Trophoblast cell (in vitro differentiated cells and primary cell): ENCODE results near the gene OAF.
"Not testable (repeated sequence)": the region's sequence is repeated elsewhere in the genome, so short reads cannot be mapped to it uniquely, and the experiment has no call there.

Experiments used
- DNase-seq, 2 donors: peaks; one replicate each; pipeline ENCODE4 v3.0.0-alpha.2; 2016
- H2AFZ ChIP-seq: 2 replicates; pipeline ENCODE4 v1.6.1; 2013; ENCODE audit warnings: low read length, moderate library complexity, mild to moderate bottlenecking; ENCODE audit not compliant: insufficient read depth, poor library complexity
- H2AK5ac ChIP-seq: 2 replicates; pipeline ENCODE4 v1.6.1; 2013; ENCODE audit warnings: mild to moderate bottlenecking, low read length
- H2BK120ac ChIP-seq: 2 replicates; pipeline ENCODE4 v1.6.1; 2013; ENCODE audit warnings: low read length, mild to moderate bottlenecking, moderate library complexity; ENCODE audit not compliant: insufficient read depth, poor library complexity
- H2BK12ac ChIP-seq: 2 replicates; pipeline ENCODE4 v1.6.1; 2013; ENCODE audit warnings: mild to moderate bottlenecking, low read length, moderate library complexity
- H2BK5ac ChIP-seq: 2 replicates; pipeline ENCODE4 v1.6.1; 2013; ENCODE audit warnings: low read length, low read depth, moderate library complexity, mild to moderate bottlenecking; ENCODE audit not compliant: poor library complexity
- H3K14ac ChIP-seq: 2 replicates; pipeline ENCODE4 v1.6.1; 2013; ENCODE audit warnings: mild to moderate bottlenecking, low read length
- H3K18ac ChIP-seq: 2 replicates; pipeline ENCODE4 v1.6.1; 2013; ENCODE audit warnings: mild to moderate bottlenecking, low read length
- H3K23ac ChIP-seq: 2 replicates; pipeline ENCODE4 v1.6.1; 2013; ENCODE audit warnings: low read length
- H3K27ac ChIP-seq: 2 replicates; pipeline ENCODE4 v1.5.1; 2013; ENCODE audit warnings: low read depth, mild to moderate bottlenecking, inconsistent platforms, low read length, moderate library complexity
- H3K27me3 ChIP-seq: 2 replicates; pipeline ENCODE4 v1.6.1; 2013; ENCODE audit warnings: inconsistent platforms, mild to moderate bottlenecking, low read length, moderate library complexity; ENCODE audit not compliant: insufficient read depth
- H3K36me3 ChIP-seq, 2 experiments: 1 replicate in 1 of 2; 2 replicates in 1 of 2; pipeline ENCODE4 v1.6.1; 2013; ENCODE audit warnings: low read length in 2 of 2, mild to moderate bottlenecking in 2 of 2, moderate library complexity in 1 of 2; ENCODE audit not compliant: insufficient read depth in 2 of 2, control insufficient read depth in 1 of 2
- H3K4ac ChIP-seq: 2 replicates; pipeline ENCODE4 v1.6.1; 2013; ENCODE audit warnings: low read depth, mild to moderate bottlenecking, low read length, moderate library complexity
- H3K4me1 ChIP-seq, 2 experiments: 1 replicate in 1 of 2; 2 replicates in 1 of 2; pipeline ENCODE4 v1.6.1; 2013; ENCODE audit warnings: low read length in 2 of 2, mild to moderate bottlenecking in 2 of 2, moderate library complexity in 1 of 2; ENCODE audit not compliant: insufficient read depth in 2 of 2, control insufficient read depth in 1 of 2
- H3K4me2 ChIP-seq: 2 replicates; pipeline ENCODE4 v1.6.1; 2013; ENCODE audit warnings: inconsistent platforms, mild to moderate bottlenecking, low read length, moderate library complexity
- H3K4me3 ChIP-seq: 2 replicates; pipeline ENCODE4 v1.5.1; 2013; ENCODE audit warnings: mild to moderate bottlenecking, low read depth, low read length, inconsistent platforms
- H3K79me1 ChIP-seq: one replicate; pipeline ENCODE4 v1.6.1; 2013; ENCODE audit warnings: low read length
- H3K79me2 ChIP-seq: 2 replicates; pipeline ENCODE4 v1.6.1; 2013; ENCODE audit warnings: low read length, mild to moderate bottlenecking; ENCODE audit not compliant: control insufficient read depth, insufficient read depth, poor library complexity
- H3K9ac ChIP-seq: 2 replicates; pipeline ENCODE4 v1.6.1; 2013; ENCODE audit warnings: mild to moderate bottlenecking, low read length
- H3K9me3 ChIP-seq: 2 replicates; pipeline ENCODE4 v1.6.1; 2013; ENCODE audit warnings: low read depth, mild to moderate bottlenecking, control low read depth, inconsistent platforms, low read length; ENCODE audit not compliant: insufficient read depth
- H4K12ac ChIP-seq: 2 replicates; pipeline ENCODE4 v1.6.1; 2013; ENCODE audit warnings: low read depth, mild to moderate bottlenecking, low read length, moderate library complexity
- H4K8ac ChIP-seq: 2 replicates; pipeline ENCODE4 v1.6.1; 2013; ENCODE audit warnings: low read depth, mild to moderate bottlenecking, low read length, moderate library complexity
- H4K91ac ChIP-seq: one replicate; pipeline ENCODE4 v1.6.1; 2013; ENCODE audit warnings: low read depth, mild to moderate bottlenecking, low read length, moderate library complexity
- WGBS: extraction: QIAGEN DNeasy Blood & Tissue Kit; methylation state at CpG from one replicate; pipeline ENCODE4 v1.1.7; 2013; ENCODE audit warnings: missing lambda C conversion rate; ENCODE audit not compliant: insufficient read length, insufficient coverage; ENCODE audit errors: extremely low coverage; 5-methylcytosine and 5-hydroxymethylcytosine counted together

OAF gene

GRCh38 chr11:120180063-120180462, 30.8 kb upstream of the OAF start:
- H3K18ac ChIP-seq, H3K4ac ChIP-seq, H3K27ac ChIP-seq, H2BK120ac ChIP-seq, H3K36me3 ChIP-seq, H3K9me3 ChIP-seq, H3K14ac ChIP-seq, H3K79me1 ChIP-seq, H3K27me3 ChIP-seq, H2AK5ac ChIP-seq, H4K12ac ChIP-seq, H4K91ac ChIP-seq, H3K4me2 ChIP-seq, H3K4me1 ChIP-seq, H2BK12ac ChIP-seq, H3K23ac ChIP-seq, H2BK5ac ChIP-seq, H3K9ac ChIP-seq, H4K8ac ChIP-seq, DNase-seq, H2AFZ ChIP-seq, H3K79me2 ChIP-seq, H3K4me3 ChIP-seq: not testable (repeated sequence)
- no CpG with 5 or more reads among the region's 6 CpGs for WGBS

GRCh38 chr11:120180551-120181232, 30.1 kb upstream of the OAF start:
- Histone ChIP-seq H3K4me1 (peaks cover 5 to 9% of the 10 kb centered on the region in 2 experiments), H3K79me1 (no peaks in the 10 kb centered on the region), H3K4ac (no peak overlapping the region), H2BK120ac (no peak overlapping the region), H3K36me3 (no peaks in the 10 kb centered on the region), H2AK5ac (no peak overlapping the region), H3K9ac (no peak overlapping the region), H2AFZ (no peak overlapping the region), H3K4me3 (no peak overlapping the region), H3K14ac (no peak overlapping the region), H3K27me3 (no peaks in the 10 kb centered on the region), H3K79me2 (no peaks in the 10 kb centered on the region), H3K23ac (no peak overlapping the region), H4K12ac (no peak overlapping the region), H3K18ac (no peak overlapping the region), H3K4me2 (no peak overlapping the region), H3K9me3 (no peaks in the 10 kb centered on the region), H2BK12ac (no peak overlapping the region), H2BK5ac (no peak overlapping the region), H4K91ac (no peak overlapping the region), H3K27ac (no peak overlapping the region), H4K8ac (no peak overlapping the region)
- no peak for DNase-seq
- no CpG with 5 or more reads among the region's 11 CpGs for WGBS

- H2AK5ac ChIP-seq = no peak overlapping the region
- no peak overlapping the region for H4K8ac ChIP-seq
- no peak overlapping the region for H3K18ac ChIP-seq
- no peak overlapping the region for H2BK12ac ChIP-seq
- H2BK120ac ChIP-seq = no peak overlapping the region
- H2BK5ac ChIP-seq = no peak overlapping the region
- no peaks in the 10 kb centered on the region for H3K79me1 ChIP-seq
- no peak overlapping the region for H3K4me3 ChIP-seq
- H2AFZ ChIP-seq = no peak overlapping the region
- no peak overlapping the region for H3K9ac ChIP-seq
- no peaks in the 10 kb centered on the region for H3K27me3 ChIP-seq
- H3K79me2 ChIP-seq = no peaks in the 10 kb centered on the region
- DNase-seq = no peak
- no peak overlapping the region for H4K91ac ChIP-seq
- H3K23ac ChIP-seq = no peak overlapping the region
- H3K4me2 ChIP-seq = no peak overlapping the region
- no peak overlapping the region for H4K12ac ChIP-seq
- no CpG with 5 or more reads among the region's 10 CpGs for WGBS
- no peak overlapping the region for H3K14ac ChIP-seq
- peaks cover 5 to 9% of the 10 kb centered on the region in 2 experiments for H3K4me1 ChIP-seq
- H3K27ac ChIP-seq = no peak overlapping the region
- H3K4ac ChIP-seq = no peak overlapping the region
- H3K36me3 ChIP-seq = no peaks in the 10 kb centered on the region
- H3K9me3 ChIP-seq = no peaks in the 10 kb centered on the region
These were observed 29.4 kb upstream of the OAF start for GRCh38 chr11:120181376-120181975.

- Histone ChIP-seq H2BK12ac (no peak overlapping the region), H3K9ac (no peak overlapping the region), H2AK5ac (no peak overlapping the region), H3K23ac (no peak overlapping the region), H4K8ac (no peak overlapping the region), H3K4ac (no peak overlapping the region), H3K36me3 (no peaks in the 10 kb centered on the region), H3K18ac (no peak overlapping the region), H4K91ac (no peak overlapping the region), H4K12ac (no peak overlapping the region), H3K4me2 (no peak overlapping the region), H2BK120ac (no peak overlapping the region), H3K27me3 (no peaks in the 10 kb centered on the region), H3K4me1 (peaks cover 5 to 9% of the 10 kb centered on the region in 2 experiments), H3K4me3 (no peak overlapping the region), H2AFZ (no peak overlapping the region), H2BK5ac (no peak overlapping the region), H3K14ac (no peak overlapping the region), H3K79me1 (no peaks in the 10 kb centered on the region), H3K79me2 (no peaks in the 10 kb centered on the region), H3K9me3 (no peaks in the 10 kb centered on the region), H3K27ac (no peak overlapping the region)
- no peak for DNase-seq
- WGBS = no CpG with 5 or more reads among the region's 7 CpGs
These were observed 28.5 kb upstream of the OAF start for GRCh38 chr11:120182372-120182771.
